Measurements from ENCODE around the gene PPP1R1B. TPM values are rescaled to one million over a fixed set of nuclear protein-coding genes. Genes with fewer than 3 reads are reported as not detected.

PPP1R1B gene
- total RNA-seq, 1 experiment from 2014 or later, result 8.2 TPM

GRCh38 chr17:39605492-39606433 is 21.0 kb upstream of the PPP1R1B start:
- no TSS peak for BruUV-seq (replicated peaks)
- TF ChIP-seq EZH2 (IDR thresholded peaks at IDR 0.05; ENCODE audit: borderline replicate concordance, low read depth, low read length, poor library complexity, severe bottlenecking), result peak; percentile 65
- TF ChIP-seq, protein P1, sequence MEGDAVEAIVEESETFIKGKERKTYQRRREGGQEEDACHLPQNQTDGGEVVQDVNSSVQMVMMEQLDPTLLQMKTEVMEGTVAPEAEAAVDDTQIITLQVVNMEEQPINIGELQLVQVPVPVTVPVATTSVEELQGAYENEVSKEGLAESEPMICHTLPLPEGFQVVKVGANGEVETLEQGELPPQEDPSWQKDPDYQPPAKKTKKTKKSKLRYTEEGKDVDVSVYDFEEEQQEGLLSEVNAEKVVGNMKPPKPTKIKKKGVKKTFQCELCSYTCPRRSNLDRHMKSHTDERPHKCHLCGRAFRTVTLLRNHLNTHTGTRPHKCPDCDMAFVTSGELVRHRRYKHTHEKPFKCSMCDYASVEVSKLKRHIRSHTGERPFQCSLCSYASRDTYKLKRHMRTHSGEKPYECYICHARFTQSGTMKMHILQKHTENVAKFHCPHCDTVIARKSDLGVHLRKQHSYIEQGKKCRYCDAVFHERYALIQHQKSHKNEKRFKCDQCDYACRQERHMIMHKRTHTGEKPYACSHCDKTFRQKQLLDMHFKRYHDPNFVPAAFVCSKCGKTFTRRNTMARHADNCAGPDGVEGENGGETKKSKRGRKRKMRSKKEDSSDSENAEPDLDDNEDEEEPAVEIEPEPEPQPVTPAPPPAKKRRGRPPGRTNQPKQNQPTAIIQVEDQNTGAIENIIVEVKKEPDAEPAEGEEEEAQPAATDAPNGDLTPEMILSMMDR (conservative IDR thresholded peaks at IDR 0.05; ENCODE audit: low read depth, low read length), result no peak
- Histone ChIP-seq H3K4me1 (ENCODE audit: insufficient read depth, low read length, poor library complexity, severe bottlenecking) (no peaks in the 10 kb centered on the region), H3K4me3 (ENCODE audit: low read depth, low read length, poor library complexity, severe bottlenecking) (no peak overlapping the region), H3K27me3 (replicated peaks; ENCODE audit: insufficient read depth, low read depth, low read length, poor library complexity) (peaks cover 68% of the 10 kb centered on the region), H3K9me3 (ENCODE audit: low read depth, low read length, poor library complexity, severe bottlenecking) (no peaks in the 10 kb centered on the region), H3K27ac (ENCODE audit: low read depth, low read length, poor library complexity, severe bottlenecking) (no peak overlapping the region), H3K36me3 (ENCODE audit: insufficient read depth, low read length, poor library complexity, severe bottlenecking) (no peaks in the 10 kb centered on the region)
- ChIA-PET CTCF (no interaction called here), POLR2A (ENCODE audit: low non-redundant PET) (no interaction called here)
- intact Hi-C loops (cut with micrococcal nuclease; ENCODE audit: unreplicated experiment), result no loop called here
- DNase-seq (ENCODE audit: low spot score), result no peak

DNA sequence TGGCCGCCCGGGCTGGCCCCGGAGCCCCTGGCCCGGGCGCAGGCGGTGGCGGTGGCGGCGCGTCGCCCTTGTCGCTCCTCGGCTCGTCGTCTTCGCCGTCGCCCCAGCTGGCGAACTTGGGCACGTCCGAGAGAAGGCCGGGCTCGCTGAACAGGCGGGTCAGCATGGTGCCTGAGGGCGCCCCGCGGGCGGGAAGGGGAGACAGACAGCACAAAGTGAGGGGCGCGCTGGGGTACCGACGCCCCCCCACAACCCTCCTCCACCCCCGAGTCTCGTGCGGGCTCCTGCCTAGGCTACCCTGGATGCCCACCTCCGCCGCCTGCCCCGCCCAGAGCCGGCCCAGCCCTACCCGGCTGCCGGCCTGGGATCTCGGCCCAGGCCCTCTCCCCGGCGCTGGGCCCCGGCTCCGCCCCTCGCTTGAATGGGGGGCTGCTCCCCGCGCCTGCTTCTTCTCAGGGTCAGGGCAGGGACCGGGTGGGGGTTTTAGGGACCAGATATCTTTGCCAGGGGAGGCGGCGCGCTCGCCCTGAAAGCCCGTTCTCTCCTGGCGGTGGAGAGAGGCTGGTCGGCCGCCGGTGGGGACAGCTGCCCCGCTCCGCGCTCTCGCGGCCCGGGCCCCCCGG is 20.2 kb upstream of the PPP1R1B start:
- DNase-seq (ENCODE audit: low spot score), result no peak
- H3K27ac ChIP-seq (ENCODE audit: low read depth, low read length, poor library complexity, severe bottlenecking), result no peak overlapping the region
- CTCF ChIA-PET, result no interaction called here
- H3K4me1 ChIP-seq (ENCODE audit: insufficient read depth, low read length, poor library complexity, severe bottlenecking), result no peaks in the 10 kb centered on the region
- intact Hi-C loops (cut with micrococcal nuclease; ENCODE audit: unreplicated experiment), result no loop called here
- BruUV-seq (replicated peaks), result no TSS peak
- H3K9me3 ChIP-seq (ENCODE audit: low read depth, low read length, poor library complexity, severe bottlenecking), result no peaks in the 10 kb centered on the region
- peaks cover 61% of the 10 kb centered on the region for H3K27me3 ChIP-seq (replicated peaks; ENCODE audit: insufficient read depth, low read depth, low read length, poor library complexity)
- POLR2A ChIA-PET (ENCODE audit: low non-redundant PET), result no interaction called here
- TF ChIP-seq, protein P1 (conservative IDR thresholded peaks at IDR 0.05; ENCODE audit: low read depth, low read length), result no peak
- no peak for TF ChIP-seq EZH2 (IDR thresholded peaks at IDR 0.05; ENCODE audit: borderline replicate concordance, low read depth, low read length, poor library complexity, severe bottlenecking)
- no peaks in the 10 kb centered on the region for H3K36me3 ChIP-seq (ENCODE audit: insufficient read depth, low read length, poor library complexity, severe bottlenecking)
- H3K4me3 ChIP-seq (ENCODE audit: low read depth, low read length, poor library complexity, severe bottlenecking), result no peak overlapping the region

DNA sequence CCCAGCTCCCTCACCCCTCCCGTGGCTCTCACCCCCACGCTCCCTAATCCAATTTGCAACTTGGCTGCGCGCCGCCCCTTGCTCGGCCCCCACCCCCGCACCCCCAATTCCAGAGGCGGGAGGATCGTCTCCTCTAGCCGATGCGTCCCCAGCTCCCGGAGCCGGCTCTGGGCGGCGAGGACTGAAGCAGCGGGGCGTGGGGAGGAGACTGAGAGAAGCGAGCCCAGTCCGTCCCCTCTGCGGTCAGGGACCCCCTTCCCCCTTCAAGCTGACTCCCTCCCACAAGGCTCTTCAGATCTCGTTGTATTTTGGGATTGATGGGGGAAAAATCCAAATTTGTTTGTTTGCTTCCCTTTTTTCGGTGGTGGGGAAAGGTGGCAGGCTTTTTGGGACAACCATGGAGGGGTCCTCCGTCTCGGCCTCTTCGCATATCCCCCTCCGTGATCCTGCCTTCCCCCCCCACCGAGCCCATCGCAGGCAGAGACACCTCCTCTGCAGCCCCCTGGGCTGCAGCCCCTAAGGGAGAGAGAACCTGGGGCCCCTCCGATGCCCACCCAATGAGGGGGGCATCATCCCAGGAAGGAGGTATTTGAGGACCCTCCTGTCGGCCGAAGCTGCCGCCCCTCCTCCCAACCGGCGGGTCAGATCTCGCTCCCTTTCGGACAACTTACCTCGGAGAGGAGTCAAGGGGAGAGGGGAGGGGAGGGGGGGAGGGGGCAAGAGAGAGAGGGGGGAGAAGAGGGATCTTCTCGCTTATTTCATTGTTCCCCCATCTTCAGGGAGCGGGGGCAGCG is 19.5 kb upstream of the PPP1R1B start:
- no peak overlapping the region for H3K27ac ChIP-seq (ENCODE audit: low read depth, low read length, poor library complexity, severe bottlenecking)
- no peak overlapping the region for H3K4me3 ChIP-seq (ENCODE audit: low read depth, low read length, poor library complexity, severe bottlenecking)
- TF ChIP-seq, protein P1 (conservative IDR thresholded peaks at IDR 0.05; ENCODE audit: low read depth, low read length), result no peak
- peak; percentile 72 for TF ChIP-seq EZH2 (IDR thresholded peaks at IDR 0.05; ENCODE audit: borderline replicate concordance, low read depth, low read length, poor library complexity, severe bottlenecking)
- DNase-seq (ENCODE audit: low spot score), result no peak
- ChIA-PET POLR2A (ENCODE audit: low non-redundant PET) (no interaction called here), CTCF (no interaction called here)
- no peaks in the 10 kb centered on the region for H3K9me3 ChIP-seq (ENCODE audit: low read depth, low read length, poor library complexity, severe bottlenecking)
- H3K27me3 ChIP-seq (replicated peaks; ENCODE audit: insufficient read depth, low read depth, low read length, poor library complexity), result peaks cover 54% of the 10 kb centered on the region
- intact Hi-C loops (cut with micrococcal nuclease; ENCODE audit: unreplicated experiment), result no loop called here
- no peaks in the 10 kb centered on the region for H3K36me3 ChIP-seq (ENCODE audit: insufficient read depth, low read length, poor library complexity, severe bottlenecking)
- no peaks in the 10 kb centered on the region for H3K4me1 ChIP-seq (ENCODE audit: insufficient read depth, low read length, poor library complexity, severe bottlenecking)
- no TSS peak for BruUV-seq (replicated peaks)
